ENCODE results near the gene SOAT2. TPM values are rescaled to one million over a fixed set of nuclear protein-coding genes. Genes with fewer than 3 reads are reported as not detected.

The SOAT2 gene
- total RNA-seq, 2 donors from 2014 or later: 0.12 TPM; not detected in 1

- no peak for DNase-seq
- H3K27ac ChIP-seq: no peak overlapping the region
- H3K4me1 ChIP-seq: no peaks in the 10 kb centered on the region
- no peak overlapping the region for H3K9ac ChIP-seq (ENCODE audit: low read depth in 2 of 2, low read length in 2 of 2)
- H3K36me3 ChIP-seq: no peaks in the 10 kb centered on the region
- no peaks in the 10 kb centered on the region for H3K9me3 ChIP-seq
- no peak for TF ChIP-seq CTCF (IDR thresholded peaks at IDR 0.05)
- intact Hi-C loops (cut with DNase I): no loop called here
- H3K27me3 ChIP-seq: no peaks in the 10 kb centered on the region
- no peak overlapping the region for H3K4me3 ChIP-seq
Observed at GRCh38 chr12:53115891-53116648, 12.8 kb downstream of the SOAT2 start.

GRCh38 chr12:53118751-53119300 lies 15.5 kb downstream of the SOAT2 start:
- no peak for TF ChIP-seq CTCF (IDR thresholded peaks at IDR 0.05)
- Histone ChIP-seq H3K4me1 (no peaks in the 10 kb centered on the region), H3K27me3 (no peaks in the 10 kb centered on the region), H3K9me3 (no peaks in the 10 kb centered on the region), H3K27ac (no peak overlapping the region), H3K36me3 (no peaks in the 10 kb centered on the region), H3K4me3 (no peak overlapping the region), H3K9ac (ENCODE audit: low read depth in 2 of 2, low read length in 2 of 2) (no peak overlapping the region)
- intact Hi-C loops (cut with DNase I): no loop called here
- DNase-seq: no peak

GRCh38 chr12:53120685-53121525 lies 17.6 kb downstream of the SOAT2 start:
- Histone ChIP-seq H3K36me3 (no peaks in the 10 kb centered on the region), H3K27ac (no peak overlapping the region), H3K4me1 (no peaks in the 10 kb centered on the region), H3K27me3 (no peaks in the 10 kb centered on the region), H3K9me3 (no peaks in the 10 kb centered on the region), H3K4me3 (no peak overlapping the region), H3K9ac (ENCODE audit: low read depth in 2 of 2, low read length in 2 of 2) (no peak overlapping the region)
- intact Hi-C loops (cut with DNase I): no loop called here
- no peak for TF ChIP-seq CTCF (IDR thresholded peaks at IDR 0.05)
- no peak for DNase-seq

GRCh38 chr12:53122961-53123468 lies 19.7 kb downstream of the SOAT2 start:
- Histone ChIP-seq H3K4me1 (no peaks in the 10 kb centered on the region), H3K36me3 (no peaks in the 10 kb centered on the region), H3K9ac (ENCODE audit: low read depth in 2 of 2, low read length in 2 of 2) (no peak overlapping the region), H3K4me3 (no peak overlapping the region), H3K9me3 (no peaks in the 10 kb centered on the region), H3K27me3 (no peaks in the 10 kb centered on the region), H3K27ac (no peak overlapping the region)
- no peak for TF ChIP-seq CTCF (IDR thresholded peaks at IDR 0.05)
- no peak for DNase-seq
- intact Hi-C loops (cut with DNase I): no loop called here

- intact Hi-C loops (cut with DNase I): no loop called here
- TF ChIP-seq CTCF (IDR thresholded peaks at IDR 0.05): no peak
- no peak overlapping the region for H3K4me3 ChIP-seq
- H3K9ac ChIP-seq (ENCODE audit: low read depth in 2 of 2, low read length in 2 of 2): no peak overlapping the region
- no peaks in the 10 kb centered on the region for H3K36me3 ChIP-seq
- H3K9me3 ChIP-seq: no peaks in the 10 kb centered on the region
- H3K27me3 ChIP-seq: no peaks in the 10 kb centered on the region
- H3K27ac ChIP-seq: no peak overlapping the region
- no peak for DNase-seq
- H3K4me1 ChIP-seq: no peaks in the 10 kb centered on the region
Observed at GRCh38 chr12:53123578-53124351, 20.5 kb downstream of the SOAT2 start.
